Esophagus mucosa (tissue), 1 donor: ENCODE data around the gene KCND3. TPM values are rescaled to one million over a fixed set of nuclear protein-coding genes. Genes with fewer than 3 reads are reported as not detected.

Experiments used
- ATAC-seq: fragments of 200-7000 bp; cut with Tn5 transposase; one replicate; pipeline ENCODE4 v1.9.1; 2020
- total RNA-seq: library from RNA; stranded (reverse); gene quantifications from one replicate; pipeline ENCODE4 v1.2.4, GENCODE V29; 2023
- donor health status: DM: yes; HTN: yes; CAD: no.

The KCND3 gene
- total RNA-seq, 1 donor from 2014 or later: 1.7 TPM

GRCh38 chr1:111909030-111909429 lies 80.4 kb downstream of the KCND3 start:
- ATAC-seq: no peak

- ATAC-seq: no peak
Observed at GRCh38 chr1:111908011-111908621, 81.4 kb downstream of the KCND3 start.

GRCh38 chr1:111907321-111907720 lies 82.1 kb downstream of the KCND3 start:
- ATAC-seq: no peak

GRCh38 chr1:111906816-111907215 lies 82.7 kb downstream of the KCND3 start:
- no peak for ATAC-seq

GRCh38 chr1:111906111-111906510 lies 83.4 kb downstream of the KCND3 start:
- no peak for ATAC-seq

GRCh38 chr1:111904478-111905218 lies 84.8 kb downstream of the KCND3 start:
- ATAC-seq: no peak

GRCh38 chr1:111903871-111904449 lies 85.5 kb downstream of the KCND3 start:
- ATAC-seq: no peak

- no peak for ATAC-seq
Observed at GRCh38 chr1:111903148-111903870, 86.2 kb downstream of the KCND3 start.

GRCh38 chr1:111895469-111895868 lies 94.0 kb downstream of the KCND3 start:
- ATAC-seq: no peak

- no peak for ATAC-seq
Observed at GRCh38 chr1:111895017-111895416, 94.5 kb downstream of the KCND3 start.

- ATAC-seq: no peak
Observed at GRCh38 chr1:111894497-111894896, 95.0 kb downstream of the KCND3 start.

GRCh38 chr1:111891566-111891965 lies 97.9 kb downstream of the KCND3 start:
- no peak for ATAC-seq

GRCh38 chr1:111888740-111889376 lies 100.6 kb downstream of the KCND3 start:
- ATAC-seq: no peak

GRCh38 chr1:111887875-111888274 lies 101.6 kb downstream of the KCND3 start:
- no peak for ATAC-seq

GRCh38 chr1:111887385-111887784 lies 102.1 kb downstream of the KCND3 start:
- ATAC-seq: no peak

GRCh38 chr1:111886741-111887140 lies 102.7 kb downstream of the KCND3 start:
- no peak for ATAC-seq

- no peak for ATAC-seq
Observed at GRCh38 chr1:111884772-111885443, 104.6 kb downstream of the KCND3 start.

- ATAC-seq: no peak
Observed at GRCh38 chr1:111882986-111883560, 106.4 kb downstream of the KCND3 start.

- ATAC-seq: no peak
Observed at GRCh38 chr1:111882559-111882958, 106.9 kb downstream of the KCND3 start.

GRCh38 chr1:111880881-111881837 lies 108.3 kb downstream of the KCND3 start:
- ATAC-seq: no peak

GRCh38 chr1:111879081-111879480 lies 110.4 kb downstream of the KCND3 start:
- no peak for ATAC-seq
